Measurements from ENCODE around the gene FAM222B. TPM values are rescaled to one million over a fixed set of nuclear protein-coding genes. Genes with fewer than 3 reads are reported as not detected.
A peak's percentile ranks its signal among the peaks of the same experiment; 100 is the strongest.

Gene FAM222B
- total and polyA plus RNA-seq, 9 of the 15 experiments (the other 6 are each of a cell fraction or from before 2014, with no cell fraction given): 4.0 to 34.6 (median 7.5) TPM

DNA sequence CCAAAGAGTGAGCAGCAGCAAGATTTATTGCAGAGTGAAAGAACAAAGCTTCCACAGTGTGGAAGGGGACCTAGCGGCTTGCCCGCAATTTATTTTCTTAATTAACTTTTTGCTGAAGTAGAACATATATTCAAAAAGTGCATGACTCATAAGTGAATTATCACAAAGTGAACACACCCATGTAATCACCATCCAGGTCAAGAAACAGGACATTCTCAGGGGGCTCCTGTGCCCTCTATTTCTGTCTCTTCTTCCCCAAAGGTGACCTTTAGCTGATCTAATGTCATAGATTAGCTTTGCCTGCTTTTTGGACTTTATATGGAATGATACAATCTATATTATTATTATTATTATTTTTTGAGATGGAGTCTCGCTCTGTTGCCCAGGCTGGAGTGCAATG is 32.2 kb upstream of the FAM222B start (continued):
- TF ChIP-seq, protein P1, sequence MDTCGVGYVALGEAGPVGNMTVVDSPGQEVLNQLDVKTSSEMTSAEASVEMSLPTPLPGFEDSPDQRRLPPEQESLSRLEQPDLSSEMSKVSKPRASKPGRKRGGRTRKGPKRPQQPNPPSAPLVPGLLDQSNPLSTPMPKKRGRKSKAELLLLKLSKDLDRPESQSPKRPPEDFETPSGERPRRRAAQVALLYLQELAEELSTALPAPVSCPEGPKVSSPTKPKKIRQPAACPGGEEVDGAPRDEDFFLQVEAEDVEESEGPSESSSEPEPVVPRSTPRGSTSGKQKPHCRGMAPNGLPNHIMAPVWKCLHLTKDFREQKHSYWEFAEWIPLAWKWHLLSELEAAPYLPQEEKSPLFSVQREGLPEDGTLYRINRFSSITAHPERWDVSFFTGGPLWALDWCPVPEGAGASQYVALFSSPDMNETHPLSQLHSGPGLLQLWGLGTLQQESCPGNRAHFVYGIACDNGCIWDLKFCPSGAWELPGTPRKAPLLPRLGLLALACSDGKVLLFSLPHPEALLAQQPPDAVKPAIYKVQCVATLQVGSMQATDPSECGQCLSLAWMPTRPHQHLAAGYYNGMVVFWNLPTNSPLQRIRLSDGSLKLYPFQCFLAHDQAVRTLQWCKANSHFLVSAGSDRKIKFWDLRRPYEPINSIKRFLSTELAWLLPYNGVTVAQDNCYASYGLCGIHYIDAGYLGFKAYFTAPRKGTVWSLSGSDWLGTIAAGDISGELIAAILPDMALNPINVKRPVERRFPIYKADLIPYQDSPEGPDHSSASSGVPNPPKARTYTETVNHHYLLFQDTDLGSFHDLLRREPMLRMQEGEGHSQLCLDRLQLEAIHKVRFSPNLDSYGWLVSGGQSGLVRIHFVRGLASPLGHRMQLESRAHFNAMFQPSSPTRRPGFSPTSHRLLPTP (IDR thresholded peaks at IDR 0.05; ENCODE audit: borderline replicate concordance, extremely low read depth, insufficient read length): no peak
- TF ChIP-seq CHCHD3 (CRISPR knock-in tag; IDR thresholded peaks at IDR 0.05): no peak
- no peak for TF ChIP-seq FOXJ3 (CRISPR knock-in tag; IDR thresholded peaks at IDR 0.05)
- TF ChIP-seq JUN (IDR thresholded peaks at IDR 0.05; ENCODE audit: borderline replicate concordance, low read depth, low read length): 0 out of 2 replicates have a peak, but pooled peaks have one; percentile 12
- no peak for TF ChIP-seq JUN (CRISPR knock-in tag; IDR thresholded peaks at IDR 0.05; ENCODE audit: borderline replicate concordance)
- no peak for TF ChIP-seq ZNF764 (CRISPR knock-in tag; IDR thresholded peaks at IDR 0.05; ENCODE audit: low read depth)
- TF ChIP-seq TFAM (CRISPR knock-in tag; conservative IDR thresholded peaks at IDR 0.05): no peak
- no peak for TF ChIP-seq ZNF184 (CRISPR knock-in tag; IDR thresholded peaks at IDR 0.05)
- TF ChIP-seq ZFPM2 (CRISPR knock-in tag; IDR thresholded peaks at IDR 0.05): no peak
- no peak for TF ChIP-seq FOXK1 (CRISPR knock-in tag; IDR thresholded peaks at IDR 0.05; ENCODE audit: borderline replicate concordance)
- TF ChIP-seq, protein P2, sequence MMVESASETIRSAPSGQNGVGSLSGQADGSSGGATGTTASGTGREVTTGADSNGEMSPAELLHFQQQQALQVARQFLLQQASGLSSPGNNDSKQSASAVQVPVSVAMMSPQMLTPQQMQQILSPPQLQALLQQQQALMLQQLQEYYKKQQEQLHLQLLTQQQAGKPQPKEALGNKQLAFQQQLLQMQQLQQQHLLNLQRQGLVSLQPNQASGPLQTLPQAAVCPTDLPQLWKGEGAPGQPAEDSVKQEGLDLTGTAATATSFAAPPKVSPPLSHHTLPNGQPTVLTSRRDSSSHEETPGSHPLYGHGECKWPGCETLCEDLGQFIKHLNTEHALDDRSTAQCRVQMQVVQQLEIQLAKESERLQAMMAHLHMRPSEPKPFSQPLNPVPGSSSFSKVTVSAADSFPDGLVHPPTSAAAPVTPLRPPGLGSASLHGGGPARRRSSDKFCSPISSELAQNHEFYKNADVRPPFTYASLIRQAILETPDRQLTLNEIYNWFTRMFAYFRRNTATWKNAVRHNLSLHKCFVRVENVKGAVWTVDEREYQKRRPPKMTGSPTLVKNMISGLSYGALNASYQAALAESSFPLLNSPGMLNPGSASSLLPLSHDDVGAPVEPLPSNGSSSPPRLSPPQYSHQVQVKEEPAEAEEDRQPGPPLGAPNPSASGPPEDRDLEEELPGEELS (CRISPR knock-in tag; IDR thresholded peaks at IDR 0.05; ENCODE audit: borderline replicate concordance): no peak
- no peak for TF ChIP-seq HLTF (IDR thresholded peaks at IDR 0.05)
- no peak for TF ChIP-seq CAMTA2 (CRISPR knock-in tag; conservative IDR thresholded peaks at IDR 0.05)
- no peak for TF ChIP-seq HMG20B (CRISPR knock-in tag; IDR thresholded peaks at IDR 0.05)
- TF ChIP-seq, protein P3, sequence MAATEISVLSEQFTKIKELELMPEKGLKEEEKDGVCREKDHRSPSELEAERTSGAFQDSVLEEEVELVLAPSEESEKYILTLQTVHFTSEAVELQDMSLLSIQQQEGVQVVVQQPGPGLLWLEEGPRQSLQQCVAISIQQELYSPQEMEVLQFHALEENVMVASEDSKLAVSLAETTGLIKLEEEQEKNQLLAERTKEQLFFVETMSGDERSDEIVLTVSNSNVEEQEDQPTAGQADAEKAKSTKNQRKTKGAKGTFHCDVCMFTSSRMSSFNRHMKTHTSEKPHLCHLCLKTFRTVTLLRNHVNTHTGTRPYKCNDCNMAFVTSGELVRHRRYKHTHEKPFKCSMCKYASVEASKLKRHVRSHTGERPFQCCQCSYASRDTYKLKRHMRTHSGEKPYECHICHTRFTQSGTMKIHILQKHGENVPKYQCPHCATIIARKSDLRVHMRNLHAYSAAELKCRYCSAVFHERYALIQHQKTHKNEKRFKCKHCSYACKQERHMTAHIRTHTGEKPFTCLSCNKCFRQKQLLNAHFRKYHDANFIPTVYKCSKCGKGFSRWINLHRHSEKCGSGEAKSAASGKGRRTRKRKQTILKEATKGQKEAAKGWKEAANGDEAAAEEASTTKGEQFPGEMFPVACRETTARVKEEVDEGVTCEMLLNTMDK (IDR thresholded peaks at IDR 0.05; ENCODE audit: borderline replicate concordance, insufficient read depth, low read depth, low read length, poor library complexity, severe bottlenecking): no peak
- peak; percentile 49 for TF ChIP-seq MEIS2 (IDR thresholded peaks at IDR 0.05; ENCODE audit: partially characterized antibody)
- no peak for TF ChIP-seq FOXA3 (CRISPR knock-in tag; conservative IDR thresholded peaks at IDR 0.05 in 1 of 2, IDR thresholded peaks at IDR 0.05 in 1 of 2)
- TF ChIP-seq JUND (IDR thresholded peaks at IDR 0.05; ENCODE audit: borderline replicate concordance, low read depth, low read length): peak; percentile 74
- peak; percentile 56; the same call in 1 of the 3 replicates for TF ChIP-seq JUND (tag; IDR thresholded peaks at IDR 0.05; ENCODE audit: borderline replicate concordance, low read depth, low read length)
- no peak for TF ChIP-seq GATAD2B (IDR thresholded peaks at IDR 0.05; ENCODE audit: borderline replicate concordance)
- no peak for TF ChIP-seq CCNT2 (IDR thresholded peaks at IDR 0.05; ENCODE audit: borderline replicate concordance, extremely low read depth, insufficient read length, low read depth, low read length)
- no peak for TF ChIP-seq SRSF1 (IDR thresholded peaks at IDR 0.05; ENCODE audit: low read depth, low read length)
- no peak for TF ChIP-seq RBBP5 (IDR thresholded peaks at IDR 0.05; ENCODE audit: borderline replicate concordance, insufficient read depth, low read length, poor library complexity, severe bottlenecking)

All from K562 (cell line).